CD14-positive monocyte (primary cell): Measurements from ENCODE around the gene NPW. TPM values are rescaled to one million over a fixed set of nuclear protein-coding genes. Genes with fewer than 3 reads are reported as not detected.

Experiments
- DNase-seq, 3 donors: peaks; one replicate each; pipeline ENCODE4 v3.0.0-alpha.2; 2011 to 2022
- H2AFZ ChIP-seq: 2 replicates; pipeline ENCODE4 v1.6.0; 2012; ENCODE audit warnings: mild to moderate bottlenecking, low read depth, low read length, inconsistent platforms; ENCODE audit not compliant: insufficient read depth, poor library complexity, severe bottlenecking
- H3K27ac ChIP-seq, 2 donors: 1 replicate in 1 of 2; 2 replicates in 1 of 2; pipeline ENCODE4 v1.5.1; 2012 to 2013; ENCODE audit warnings: low read length in 2 of 2, control low read depth in 1 of 2, inconsistent platforms in 1 of 2, low read depth in 1 of 2, mild to moderate bottlenecking in 1 of 2
- H3K27me3 ChIP-seq, 2 donors: one replicate each; pipeline versions ENCODE4 v1.6.0 to v1.6.1; 2011 to 2013; ENCODE audit warnings: low read length in 2 of 2; ENCODE audit not compliant: control insufficient read depth in 2 of 2, insufficient read depth in 2 of 2
- H3K36me3 ChIP-seq, 2 donors: replicated peaks in 1 of 2; 1 replicate in 1 of 2; 2 replicates in 1 of 2; pipeline versions ENCODE4 v1.5.1 to v1.6.1; 2012 to 2013; ENCODE audit warnings: low read length in 2 of 2, control low read depth in 1 of 2, inconsistent platforms in 1 of 2, mild to moderate bottlenecking in 1 of 2; ENCODE audit not compliant: insufficient read depth in 2 of 2, control insufficient read depth in 1 of 2
- H3K4me1 ChIP-seq, 2 donors: 1 replicate in 1 of 2; 2 replicates in 1 of 2; pipeline versions ENCODE4 v1.5.1 to v1.6.1; 2012 to 2013; ENCODE audit warnings: low read length in 2 of 2, control low read depth in 1 of 2, inconsistent platforms in 1 of 2, mild to moderate bottlenecking in 1 of 2, moderate library complexity in 1 of 2; ENCODE audit not compliant: insufficient read depth in 2 of 2, control insufficient read depth in 1 of 2
- H3K4me2 ChIP-seq: replicated peaks from 2 replicates; pipeline ENCODE3; 2012; ENCODE audit warnings: low read length, moderate library complexity, mild to moderate bottlenecking; ENCODE audit not compliant: poor library complexity, severe bottlenecking; ENCODE audit errors: extremely low read depth
- H3K4me3 ChIP-seq, 3 experiments: fragments of 200-600 bp in 1 of 3; sonication (generic) in 1 of 3; replicated peaks in 1 of 3; 1 replicate in 2 of 3; 2 replicates in 1 of 3; pipeline ENCODE4 v1.5.1; 2011 to 2013; ENCODE audit warnings: low read length in 3 of 3, mild to moderate bottlenecking in 3 of 3, control low read depth in 2 of 3, low read depth in 2 of 3, inconsistent platforms in 1 of 3, moderate library complexity in 1 of 3
- H3K79me2 ChIP-seq: 2 replicates; pipeline ENCODE4 v1.6.0; 2012; ENCODE audit warnings: mild to moderate bottlenecking, control low read depth, inconsistent platforms, low read length, moderate library complexity; ENCODE audit not compliant: insufficient read depth
- H3K9ac ChIP-seq: 2 replicates; pipeline ENCODE4 v1.6.0; 2017; ENCODE audit warnings: low read length, mild to moderate bottlenecking; ENCODE audit not compliant: insufficient read depth, poor library complexity, severe bottlenecking
- H3K9me3 ChIP-seq, 2 donors: replicated peaks in 1 of 2; 1 replicate in 1 of 2; 2 replicates in 1 of 2; pipeline versions ENCODE4 v1.5.1 to v1.6.1; 2012 to 2013; ENCODE audit warnings: low read length in 2 of 2, control low read depth in 1 of 2; ENCODE audit not compliant: control insufficient read depth in 1 of 2, insufficient read depth in 1 of 2
- H4K20me1 ChIP-seq: 2 replicates; pipeline ENCODE4 v1.6.0; 2012; ENCODE audit warnings: mild to moderate bottlenecking, low read length, control low read depth, moderate library complexity; ENCODE audit not compliant: insufficient read depth
- H3K27ac Mint-ChIP-seq, 7 donors: one replicate each; pipeline ENCODE4 v1.8.0; 2020; ENCODE audit warnings: mild to moderate bottlenecking in 7 of 7, mixed read lengths in 7 of 7, moderate library complexity in 6 of 7, inconsistent platforms in 2 of 7
- H3K27me3 Mint-ChIP-seq, 3 donors: one replicate each; pipeline ENCODE4 v1.8.0; 2021 to 2022; ENCODE audit warnings: low read depth in 3 of 3, mild to moderate bottlenecking in 3 of 3, mixed read lengths in 3 of 3, moderate library complexity in 3 of 3, inconsistent platforms in 1 of 3
- H3K36me3 Mint-ChIP-seq, 2 donors: one replicate each; pipeline ENCODE4 v1.8.0; 2020; ENCODE audit warnings: mixed read lengths in 2 of 2, inconsistent platforms in 1 of 2, mild to moderate bottlenecking in 1 of 2
- H3K4me1 Mint-ChIP-seq: one replicate; pipeline ENCODE4 v1.8.0; 2020; ENCODE audit warnings: mild to moderate bottlenecking, mixed read lengths
- H3K4me3 Mint-ChIP-seq, 2 donors: one replicate each; pipeline ENCODE4 v1.8.0; 2020; ENCODE audit warnings: mild to moderate bottlenecking in 2 of 2, mixed read lengths in 2 of 2, moderate library complexity in 1 of 2
- H3K9me3 Mint-ChIP-seq, 7 donors: one replicate each; pipeline ENCODE4 v1.8.0; 2020 to 2022; ENCODE audit warnings: mixed read lengths in 7 of 7, mild to moderate bottlenecking in 6 of 7, moderate library complexity in 6 of 7, inconsistent platforms in 2 of 7
- CTCF ChIP-seq: fragments of 200-600 bp; IDR thresholded peaks from one replicate; pipeline ENCODE4 v1.8.0; 2022; ENCODE audit warnings: antibody characterized with exemption, mild to moderate bottlenecking
- WGBS: methylation state at CpG from one replicate; pipeline ENCODE4 v1.1.5; 2013; ENCODE audit warnings: missing lambda C conversion rate; ENCODE audit not compliant: insufficient coverage; 5-methylcytosine and 5-hydroxymethylcytosine counted together
- intact Hi-C, 2 donors: fragments of 100-400 bp; cut with micrococcal nuclease; formaldehyde crosslinking; loops; one replicate each; pipeline versions ENCODE4 v1.15.0 to v1.15.1; 2023
- polyA plus RNA-seq, 3 donors: library from polyadenylated mRNA; depleted of rRNA in 1 of 3; unstranded in 2 of 3; stranded (reverse) in 1 of 3; fragments of 300-500 nt in 2 of 3; fragments of >200 nt in 1 of 3; fragmentation: Illumina TruSeq in 2 of 3; gene quantifications; 1 replicate in 2 of 3; 2 replicates in 1 of 3; pipeline ENCODE4 v1.2.3, GENCODE V29; 2012 to 2021

The NPW gene
- polyA plus RNA-seq, 3 donors, result not detected

DNA sequence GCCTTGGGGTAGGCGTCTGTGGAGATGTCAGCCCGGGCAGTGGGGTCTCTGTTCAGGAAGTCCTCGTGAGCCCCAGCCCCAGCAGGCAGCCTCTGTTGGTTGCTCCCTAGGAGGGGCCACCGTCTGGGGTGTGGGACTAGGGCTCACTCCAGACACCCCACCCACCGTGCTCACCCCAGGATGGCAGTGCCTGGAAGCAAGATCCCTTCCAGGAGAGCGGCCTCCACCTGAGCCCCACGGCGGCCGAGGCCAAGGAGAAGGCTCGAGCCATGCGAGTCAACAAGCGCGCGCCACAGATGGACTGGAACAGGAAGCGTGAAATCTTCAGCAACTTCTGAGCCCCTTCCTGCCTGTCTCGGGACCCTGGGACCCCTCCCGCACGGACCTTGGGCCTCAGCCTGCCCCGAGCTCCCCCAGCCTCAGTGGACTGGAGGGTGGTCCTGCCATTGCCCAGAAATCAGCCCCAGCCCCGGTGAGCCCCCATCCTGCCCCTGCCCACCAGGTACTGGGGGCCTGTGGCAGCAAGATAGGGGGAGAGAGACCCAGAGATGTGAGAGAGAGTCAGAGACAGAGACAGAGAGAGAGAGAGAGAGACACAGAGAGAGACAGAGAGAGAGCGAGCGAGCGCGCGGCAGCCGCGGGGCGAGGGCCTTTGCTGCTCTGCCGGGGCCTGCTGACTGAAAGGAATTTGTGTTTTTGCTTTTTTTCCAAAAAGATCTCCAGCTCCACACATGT lies 18.2 kb downstream of the NPW start:
- H3K9me3 Mint-ChIP-seq, result no peaks in the 10 kb centered on the region
- WGBS, result 81% methylated on average over 17 of the region's 29 CpGs
- H3K27ac Mint-ChIP-seq, result peak overlapping the region in 1 of 7 donors; percentile 26
- no peak overlapping the region for H3K4me3 Mint-ChIP-seq
- H3K27me3 Mint-ChIP-seq, result peaks cover 0 to 14% (median 5%) of the 10 kb centered on the region in 3 donors
- H2AFZ ChIP-seq, result no peak overlapping the region
- H3K79me2 ChIP-seq, result no peaks in the 10 kb centered on the region
- no peak for TF ChIP-seq CTCF
- DNase-seq, result no peak
- H3K9ac ChIP-seq, result no peak overlapping the region
- peaks cover 9% of the 10 kb centered on the region for H3K4me1 Mint-ChIP-seq
- H3K27ac ChIP-seq, result no peak overlapping the region
- H3K4me3 ChIP-seq, result no peak overlapping the region
- H3K36me3 ChIP-seq, result no peaks in the 10 kb centered on the region
- H3K27me3 ChIP-seq, result peaks cover 0 to 1% of the 10 kb centered on the region in 2 donors
- no peaks in the 10 kb centered on the region for H4K20me1 ChIP-seq
- H3K9me3 ChIP-seq, result no peaks in the 10 kb centered on the region
- intact Hi-C loops, result no loop called here
- H3K4me1 ChIP-seq, result peaks cover 13 to 14% of the 10 kb centered on the region in 2 donors
- H3K4me2 ChIP-seq, result no peak overlapping the region
- no peaks in the 10 kb centered on the region for H3K36me3 Mint-ChIP-seq

GRCh38 chr16:2038382-2039231 lies 19.0 kb downstream of the NPW start:
- TF ChIP-seq CTCF, result no peak
- H3K9ac ChIP-seq, result no peak overlapping the region
- no peaks in the 10 kb centered on the region for H4K20me1 ChIP-seq
- no peaks in the 10 kb centered on the region for H3K79me2 ChIP-seq
- Mint-ChIP-seq H3K4me3 (no peak overlapping the region), H3K27me3 (peaks cover 0 to 8% (median 5%) of the 10 kb centered on the region in 3 donors), H3K27ac (no peak overlapping the region), H3K9me3 (no peaks in the 10 kb centered on the region), H3K4me1 (peaks cover 6% of the 10 kb centered on the region), H3K36me3 (peaks cover 3 to 4% of the 10 kb centered on the region in 2 donors)
- no peak overlapping the region for H3K4me3 ChIP-seq
- no peaks in the 10 kb centered on the region for H3K36me3 ChIP-seq
- no peak overlapping the region for H3K27ac ChIP-seq
- H2AFZ ChIP-seq, result no peak overlapping the region
- no peaks in the 10 kb centered on the region for H3K27me3 ChIP-seq
- no peaks in the 10 kb centered on the region for H3K9me3 ChIP-seq
- H3K4me1 ChIP-seq, result peaks cover 6 to 10% of the 10 kb centered on the region in 2 donors
- H3K4me2 ChIP-seq, result no peak overlapping the region
- 90% methylated on average over 32 of the region's 41 CpGs for whole genome bisulfite sequencing
- intact Hi-C loops, result no loop called here
- no peak for DNase-seq
